Neural progenitor cell (in vitro differentiated cells): ENCODE results near the gene KLK2. TPM values are rescaled to one million over a fixed set of nuclear protein-coding genes. Genes with fewer than 3 reads are reported as not detected.

ENCODE experiments used
- DNase-seq: peaks from one replicate; pipeline ENCODE4 v3.0.0-alpha.2; 2016; ENCODE audit warnings: low spot score
- H2AFZ ChIP-seq: fragments of 200-600 bp; sonication (generic); replicated peaks from 2 replicates; pipeline ENCODE4 v1.6.1; 2016; ENCODE audit warnings: antibody characterized with exemption
- H3F3A ChIP-seq: fragments of 200-600 bp; sonication (generic); 2 replicates; pipeline ENCODE4 v1.6.1; 2016; ENCODE audit warnings: antibody characterized with exemption, low read depth
- H3K27ac ChIP-seq: fragments of 200-600 bp; sonication (generic); 2 replicates; pipeline ENCODE4 v1.5.1; 2016; ENCODE audit warnings: mild to moderate bottlenecking
- H3K27me3 ChIP-seq: fragments of 200-600 bp; sonication (generic); 2 replicates; pipeline ENCODE4 v1.6.1; 2016; ENCODE audit warnings: mild to moderate bottlenecking, moderate library complexity
- H3K36me3 ChIP-seq: fragments of 200-600 bp; sonication (generic); 2 replicates; pipeline ENCODE4 v1.5.1; 2016
- H3K4me1 ChIP-seq: fragments of 200-600 bp; sonication (generic); 2 replicates; pipeline ENCODE4 v1.6.1; 2016; ENCODE audit warnings: mixed run types
- H3K4me2 ChIP-seq: fragments of 200-600 bp; sonication (generic); 2 replicates; pipeline ENCODE4 v1.6.1; 2016
- H3K4me3 ChIP-seq: fragments of 200-600 bp; sonication (generic); 2 replicates; pipeline ENCODE4 v1.5.1; 2016
- H3K79me2 ChIP-seq: fragments of 200-600 bp; sonication (generic); 2 replicates; pipeline ENCODE4 v1.6.1; 2016; ENCODE audit warnings: low read depth
- H3K9ac ChIP-seq: fragments of 200-600 bp; sonication (generic); 2 replicates; pipeline ENCODE4 v1.6.1; 2016
- H3K9me3 ChIP-seq: fragments of 200-600 bp; sonication (generic); 2 replicates; pipeline ENCODE4 v1.5.1; 2016; ENCODE audit warnings: low read depth
- H4K20me1 ChIP-seq: fragments of 200-600 bp; sonication (generic); 2 replicates; pipeline ENCODE4 v1.6.1; 2016; ENCODE audit warnings: low read depth
- H3K27ac Mint-ChIP-seq: 3 replicates; pipeline ENCODE4 v1.8.0; 2021; ENCODE audit warnings: mixed read lengths
- H3K27me3 Mint-ChIP-seq: 2 replicates; pipeline ENCODE4 v1.8.0; 2022; ENCODE audit warnings: low read depth, mild to moderate bottlenecking, inconsistent platforms, moderate library complexity, mixed read lengths; ENCODE audit not compliant: insufficient read depth
- H3K36me3 Mint-ChIP-seq: 3 replicates; pipeline ENCODE4 v1.8.0; 2021; ENCODE audit warnings: mixed read lengths
- H3K4me1 Mint-ChIP-seq: 3 replicates; pipeline ENCODE4 v1.8.0; 2021; ENCODE audit warnings: mixed read lengths
- H3K4me3 Mint-ChIP-seq: 3 replicates; pipeline ENCODE4 v1.8.0; 2021; ENCODE audit warnings: mild to moderate bottlenecking, moderate library complexity, mixed read lengths
- H3K9me3 Mint-ChIP-seq: 3 replicates; pipeline ENCODE4 v1.8.0; 2020; ENCODE audit warnings: mixed read lengths
- EZH2 ChIP-seq: fragments of 200-600 bp; sonication (generic); IDR thresholded peaks from 2 replicates; pipeline ENCODE4 v1.6.1; 2017; ENCODE audit warnings: antibody characterized with exemption, mild to moderate bottlenecking, moderate library complexity
- EZH2phosphoT487 ChIP-seq: fragments of 200-600 bp; sonication (generic); IDR thresholded peaks from 2 replicates; pipeline ENCODE4 v1.6.1; 2017; ENCODE audit warnings: antibody characterized with exemption
- total RNA-seq: library from RNA; depleted of rRNA; stranded (reverse); fragments of >200 nt; gene quantifications from 2 replicates; pipeline ENCODE4 v1.2.3, GENCODE V29; 2015; ENCODE audit warnings: low replicate concordance
- TF ChIP-seq, protein P1 (sequence below): fragments of 200-600 bp; sonication (generic); IDR thresholded peaks from 2 replicates; pipeline ENCODE4 v1.5.1; 2017; ENCODE audit warnings: antibody characterized with exemption, mild to moderate bottlenecking

The KLK2 gene
- total RNA-seq, 1 donor from 2014 or later: not detected

DNA sequence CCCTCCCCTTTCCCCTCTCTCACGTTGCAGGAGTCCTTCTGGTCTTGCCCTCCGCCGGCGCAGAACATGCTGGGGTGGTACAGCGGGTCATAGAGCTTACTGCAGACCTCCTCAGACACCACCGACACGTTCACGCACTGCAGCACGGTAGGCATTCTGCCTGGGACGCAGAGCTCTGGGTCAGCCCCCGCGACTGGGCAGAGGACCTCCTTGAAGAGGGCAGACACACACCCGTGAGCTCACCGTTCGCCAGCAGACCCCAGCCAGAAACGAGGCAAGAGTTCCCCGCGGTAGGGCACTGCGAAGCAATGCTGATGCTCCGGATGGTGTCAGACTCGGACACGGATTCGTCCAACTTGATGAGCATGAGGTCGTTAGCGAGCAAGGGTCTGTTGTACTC lies 35.1 kb downstream of the KLK2 start:
- H3K36me3 Mint-ChIP-seq: no peaks in the 10 kb centered on the region
- H3K4me2 ChIP-seq: no peak overlapping the region

DNA sequence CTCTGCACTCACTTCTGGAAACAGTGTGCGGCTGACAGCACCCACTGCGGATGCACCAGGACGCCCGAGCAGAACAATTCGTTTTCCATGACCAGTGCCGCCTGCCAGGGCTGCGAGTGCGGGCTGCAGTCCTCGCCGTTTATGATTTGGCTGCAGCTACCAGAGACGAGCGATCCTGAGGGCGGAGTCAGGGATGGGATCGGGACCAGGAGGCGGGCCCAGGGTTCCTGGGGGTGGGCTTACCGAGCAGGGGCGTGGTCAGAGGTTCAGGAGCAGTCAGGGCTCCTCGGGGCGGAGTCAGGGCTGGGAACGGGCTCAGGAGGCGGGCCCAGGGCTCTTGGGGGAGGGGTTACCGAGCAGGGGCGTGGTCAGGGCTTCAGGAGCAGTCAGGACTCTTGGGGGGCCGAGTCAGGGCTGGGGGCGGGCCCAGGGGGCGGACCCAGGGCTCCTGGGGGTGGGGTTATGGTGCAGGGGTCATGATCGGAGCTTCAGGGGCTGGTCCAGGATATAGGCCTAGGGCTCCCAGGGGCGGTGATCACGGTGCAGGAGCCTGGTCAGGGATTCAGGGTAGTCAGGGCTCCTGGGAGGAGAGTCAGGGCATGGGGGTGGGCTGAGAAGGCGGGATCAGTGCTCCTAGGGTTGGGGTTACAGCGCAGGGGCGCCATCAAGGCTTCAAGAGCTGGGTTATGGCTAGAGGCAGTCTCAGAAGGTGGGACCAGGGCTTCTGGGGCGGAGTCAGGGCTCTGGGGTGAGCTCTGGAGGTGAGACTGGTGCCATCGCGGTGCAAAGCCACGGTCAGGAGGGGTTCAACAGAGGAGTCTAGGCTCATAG lies 36.2 kb downstream of the KLK2 start:
- Histone ChIP-seq H3K27ac (no peak overlapping the region), H3K27me3 (peaks cover 81% of the 10 kb centered on the region), H3K4me1 (no peaks in the 10 kb centered on the region), H3K36me3 (no peaks in the 10 kb centered on the region), H3K9ac (no peak overlapping the region), H3F3A (no peaks in the 10 kb centered on the region), H3K79me2 (no peaks in the 10 kb centered on the region), H3K9me3 (no peaks in the 10 kb centered on the region), H2AFZ (peak overlapping the region; percentile 85), H4K20me1 (no peaks in the 10 kb centered on the region), H3K4me3 (peak overlapping the region; percentile 46), H3K4me2 (peak overlapping the region; percentile 76)
- H3K4me3 Mint-ChIP-seq: peak overlapping the region; percentile 73
- no peaks in the 10 kb centered on the region for H3K4me1 Mint-ChIP-seq
- peaks cover 28% of the 10 kb centered on the region for H3K27me3 Mint-ChIP-seq
- DNase-seq: peak; percentile 96
- TF ChIP-seq, protein P1, sequence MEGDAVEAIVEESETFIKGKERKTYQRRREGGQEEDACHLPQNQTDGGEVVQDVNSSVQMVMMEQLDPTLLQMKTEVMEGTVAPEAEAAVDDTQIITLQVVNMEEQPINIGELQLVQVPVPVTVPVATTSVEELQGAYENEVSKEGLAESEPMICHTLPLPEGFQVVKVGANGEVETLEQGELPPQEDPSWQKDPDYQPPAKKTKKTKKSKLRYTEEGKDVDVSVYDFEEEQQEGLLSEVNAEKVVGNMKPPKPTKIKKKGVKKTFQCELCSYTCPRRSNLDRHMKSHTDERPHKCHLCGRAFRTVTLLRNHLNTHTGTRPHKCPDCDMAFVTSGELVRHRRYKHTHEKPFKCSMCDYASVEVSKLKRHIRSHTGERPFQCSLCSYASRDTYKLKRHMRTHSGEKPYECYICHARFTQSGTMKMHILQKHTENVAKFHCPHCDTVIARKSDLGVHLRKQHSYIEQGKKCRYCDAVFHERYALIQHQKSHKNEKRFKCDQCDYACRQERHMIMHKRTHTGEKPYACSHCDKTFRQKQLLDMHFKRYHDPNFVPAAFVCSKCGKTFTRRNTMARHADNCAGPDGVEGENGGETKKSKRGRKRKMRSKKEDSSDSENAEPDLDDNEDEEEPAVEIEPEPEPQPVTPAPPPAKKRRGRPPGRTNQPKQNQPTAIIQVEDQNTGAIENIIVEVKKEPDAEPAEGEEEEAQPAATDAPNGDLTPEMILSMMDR: no peak
- TF ChIP-seq EZH2 (no peak), EZH2phosphoT487 (no peak)
- no peak overlapping the region for H3K27ac Mint-ChIP-seq
- H3K9me3 Mint-ChIP-seq: no peaks in the 10 kb centered on the region
- H3K36me3 Mint-ChIP-seq: no peaks in the 10 kb centered on the region

More for the DNA sequence above, 35.1 kb downstream of the KLK2 start:
- peaks cover 28% of the 10 kb centered on the region for H3K27me3 Mint-ChIP-seq
- no peaks in the 10 kb centered on the region for H3K9me3 Mint-ChIP-seq
- no peak overlapping the region for H3K9ac ChIP-seq
- no peak for DNase-seq
- TF ChIP-seq EZH2phosphoT487 (no peak), EZH2 (no peak)
- TF ChIP-seq, protein P1: no peak
- no peaks in the 10 kb centered on the region for H3K4me1 Mint-ChIP-seq
- H3F3A ChIP-seq: no peaks in the 10 kb centered on the region
- no peak overlapping the region for H3K4me3 Mint-ChIP-seq
- no peak overlapping the region for H3K27ac ChIP-seq
- no peak overlapping the region for H2AFZ ChIP-seq
- H3K4me1 ChIP-seq: no peaks in the 10 kb centered on the region
- no peaks in the 10 kb centered on the region for H3K36me3 ChIP-seq
- no peaks in the 10 kb centered on the region for H3K79me2 ChIP-seq
- peaks cover 71% of the 10 kb centered on the region for H3K27me3 ChIP-seq
- no peak overlapping the region for H3K27ac Mint-ChIP-seq
- H4K20me1 ChIP-seq: no peaks in the 10 kb centered on the region
- H3K9me3 ChIP-seq: no peaks in the 10 kb centered on the region
- no peak overlapping the region for H3K4me3 ChIP-seq

DNA sequence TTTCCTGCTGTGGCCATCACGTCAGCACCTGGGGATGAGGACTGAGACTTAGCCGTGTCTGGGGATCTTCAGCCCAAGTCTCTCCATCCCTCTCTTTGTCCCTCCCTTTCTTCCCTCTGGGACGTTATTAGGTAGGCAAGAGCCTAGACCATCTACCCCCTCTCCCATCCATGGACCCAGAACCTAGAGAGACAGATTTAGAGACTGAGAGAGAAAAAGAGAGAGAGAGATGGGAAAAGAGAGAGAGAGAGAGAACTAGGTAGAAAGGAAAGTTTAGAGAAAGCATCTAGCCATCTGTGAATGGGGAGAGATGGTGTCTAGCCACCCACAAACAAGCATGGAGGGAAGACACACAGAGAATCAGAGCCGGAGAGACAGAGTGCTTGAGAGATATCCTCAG lies 37.5 kb downstream of the KLK2 start:
- H3K4me1 Mint-ChIP-seq: no peaks in the 10 kb centered on the region
- H4K20me1 ChIP-seq: no peaks in the 10 kb centered on the region
- H3K79me2 ChIP-seq: no peaks in the 10 kb centered on the region
- H3K9ac ChIP-seq: no peak overlapping the region
- no peaks in the 10 kb centered on the region for H3K36me3 ChIP-seq
- H3K27me3 Mint-ChIP-seq: peaks cover 28% of the 10 kb centered on the region
- no peaks in the 10 kb centered on the region for H3F3A ChIP-seq
- no peak for TF ChIP-seq EZH2phosphoT487
- TF ChIP-seq EZH2: no peak
- TF ChIP-seq, protein P1: no peak
- no peak overlapping the region for H3K4me3 Mint-ChIP-seq
- H3K27ac Mint-ChIP-seq: no peak overlapping the region
- H3K4me2 ChIP-seq: no peak overlapping the region
- no peaks in the 10 kb centered on the region for H3K9me3 Mint-ChIP-seq
- H3K9me3 ChIP-seq: no peaks in the 10 kb centered on the region
- peaks cover 87% of the 10 kb centered on the region for H3K27me3 ChIP-seq
- H3K4me3 ChIP-seq: no peak overlapping the region
- no peak overlapping the region for H3K27ac ChIP-seq
- H2AFZ ChIP-seq: no peak overlapping the region
- H3K36me3 Mint-ChIP-seq: no peaks in the 10 kb centered on the region
- DNase-seq: no peak
- H3K4me1 ChIP-seq: no peaks in the 10 kb centered on the region
